HEK293 (cell line): ENCODE data around the gene CDH2.
A peak's percentile ranks its signal among the peaks of the same experiment; 100 is the strongest.

Experiments used
- CTCF ChIA-PET: fragments of 350-600 bp; formaldehyde crosslinking; extraction: SDS; loops from one replicate; lab custom pipeline; 2021; ENCODE audit warnings: antibody characterized with exemption; lab: Yijun Ruan, JAX
- POLR2A ChIA-PET: fragments of 300-600 bp; formaldehyde crosslinking; extraction: SDS; loops from one replicate; lab custom pipeline; 2020; ENCODE audit warnings: antibody characterized with exemption, inconsistent platforms; lab: Yijun Ruan, JAX
- H3K27ac ChIP-seq: fragments of 200-500 bp; sonication (Bioruptor generic); 2 replicates; pipeline ENCODE4 v1.5.1; 2014; ENCODE audit warnings: low read depth, low read length, control low read depth, inconsistent platforms; ENCODE audit errors: extremely low read depth
- H3K36me3 ChIP-seq, 2 experiments: fragments of 200-500 bp in 1 of 2; sonication (Bioruptor generic) in 1 of 2; 1 replicate in 1 of 2; 2 replicates in 1 of 2; pipeline ENCODE4 v1.5.1; 2014 to 2017; ENCODE audit warnings: inconsistent platforms in 2 of 2, low read length in 2 of 2; ENCODE audit not compliant: control insufficient read depth in 2 of 2, insufficient read depth in 1 of 2
- H3K4me1 ChIP-seq: fragments of 200-500 bp; sonication (Bioruptor generic); 2 replicates; pipeline ENCODE4 v1.5.1; 2014; ENCODE audit warnings: mild to moderate bottlenecking, low read length, inconsistent platforms; ENCODE audit not compliant: control insufficient read depth, insufficient read depth
- H3K4me3 ChIP-seq: 2 replicates; pipeline ENCODE4 v1.5.1; 2011; ENCODE audit warnings: low read depth, mild to moderate bottlenecking, control low read depth, low read length, moderate library complexity
- H3K9me3 ChIP-seq: fragments of 200-500 bp; sonication (Bioruptor generic); 2 replicates; pipeline ENCODE4 v1.5.1; 2014; ENCODE audit warnings: low read depth, low read length, inconsistent platforms; ENCODE audit not compliant: control insufficient read depth, insufficient read depth
- GFI1B ChIP-seq: fragments of 450-650 bp; formaldehyde crosslinking; IDR thresholded peaks from 2 replicates; pipeline ENCODE4 v1.5.1; 2016; ENCODE audit warnings: missing biosample characterization, missing genetic modification characterization
- IKZF3 ChIP-seq: fragments of 450-650 bp; IDR thresholded peaks from 2 replicates; pipeline ENCODE4 v1.5.0; 2018; ENCODE audit warnings: missing biosample characterization, mild to moderate bottlenecking, missing genetic modification characterization, moderate library complexity
- ZIC2 ChIP-seq: fragments of 450-650 bp; formaldehyde crosslinking; IDR thresholded peaks from 2 replicates; pipeline ENCODE4 v1.5.1; 2016; ENCODE audit warnings: missing biosample characterization, missing genetic modification characterization
- ZNF114 ChIP-seq: fragments of 450-650 bp; formaldehyde crosslinking; IDR thresholded peaks from 2 replicates; pipeline ENCODE4 v1.5.0; 2017; ENCODE audit warnings: missing biosample characterization, missing genetic modification characterization
- ZNF157 ChIP-seq: fragments of 450-650 bp; formaldehyde crosslinking; IDR thresholded peaks from 2 replicates; pipeline ENCODE4 v1.5.1; 2016; ENCODE audit warnings: missing biosample characterization, missing genetic modification characterization
- ZNF202 ChIP-seq: fragments of 450-650 bp; formaldehyde crosslinking; IDR thresholded peaks from 2 replicates; pipeline ENCODE4 v1.5.1; 2016; ENCODE audit warnings: missing biosample characterization, missing genetic modification characterization, borderline replicate concordance
- ZNF292 ChIP-seq: fragments of 450-650 bp; formaldehyde crosslinking; IDR thresholded peaks from 2 replicates; pipeline ENCODE4 v1.5.1; 2016; ENCODE audit warnings: low read depth, missing biosample characterization, missing genetic modification characterization, borderline replicate concordance
- ZNF324 ChIP-seq: fragments of 450-650 bp; formaldehyde crosslinking; IDR thresholded peaks from 2 replicates; pipeline ENCODE4 v1.5.1; 2016; ENCODE audit warnings: missing biosample characterization, missing genetic modification characterization
- ZNF341 ChIP-seq: fragments of 450-650 bp; formaldehyde crosslinking; IDR thresholded peaks from 2 replicates; pipeline ENCODE4; 2016; ENCODE audit warnings: low read depth, missing biosample characterization, missing genetic modification characterization
- ZNF610 ChIP-seq: fragments of 450-650 bp; formaldehyde crosslinking; IDR thresholded peaks from 2 replicates; pipeline ENCODE4 v1.5.1; 2016; ENCODE audit warnings: missing biosample characterization, missing genetic modification characterization, borderline replicate concordance
- ZNF664 ChIP-seq: fragments of 450-650 bp; formaldehyde crosslinking; IDR thresholded peaks from 2 replicates; pipeline ENCODE4 v1.5.1; 2016; ENCODE audit warnings: missing biosample characterization, missing genetic modification characterization
- ZNF76 ChIP-seq: fragments of 450-650 bp; formaldehyde crosslinking; IDR thresholded peaks from 2 replicates; pipeline ENCODE4; 2016; ENCODE audit warnings: low read depth, missing biosample characterization, missing genetic modification characterization, borderline replicate concordance
- ZNF837 ChIP-seq: fragments of 450-650 bp; formaldehyde crosslinking; IDR thresholded peaks from 2 replicates; pipeline ENCODE4 v1.5.1; 2016; ENCODE audit warnings: missing biosample characterization, missing genetic modification characterization
- TF ChIP-seq, protein P1 (sequence below): fragments of 450-650 bp; formaldehyde crosslinking; IDR thresholded peaks from 2 replicates; pipeline ENCODE4 v1.5.1; 2016; ENCODE audit warnings: missing biosample characterization, missing genetic modification characterization
- TF ChIP-seq, protein P2 (sequence below): fragments of 450-650 bp; formaldehyde crosslinking; IDR thresholded peaks from 2 replicates; pipeline ENCODE4 v1.5.1; 2016; ENCODE audit warnings: missing biosample characterization, missing genetic modification characterization, borderline replicate concordance
- TF ChIP-seq, protein P3 (sequence below): fragments of 450-650 bp; formaldehyde crosslinking; IDR thresholded peaks from 2 replicates; pipeline ENCODE4 v1.5.1; 2016; ENCODE audit warnings: missing biosample characterization, missing genetic modification characterization
- TF ChIP-seq, protein P4 (sequence below): fragments of 450-650 bp; formaldehyde crosslinking; IDR thresholded peaks from 2 replicates; pipeline ENCODE4 v1.5.1; 2017; ENCODE audit warnings: missing biosample characterization, missing genetic modification characterization
- TF ChIP-seq, protein P5 (sequence below): fragments of 450-650 bp; IDR thresholded peaks from 2 replicates; pipeline ENCODE4 v1.5.1; 2018; ENCODE audit warnings: missing biosample characterization, mild to moderate bottlenecking, missing genetic modification characterization
- TF ChIP-seq, protein P6 (sequence below): fragments of 450-650 bp; formaldehyde crosslinking; IDR thresholded peaks from 2 replicates; pipeline ENCODE4 v1.5.1; 2017; ENCODE audit warnings: missing biosample characterization, missing genetic modification characterization

CDH2 gene

DNA sequence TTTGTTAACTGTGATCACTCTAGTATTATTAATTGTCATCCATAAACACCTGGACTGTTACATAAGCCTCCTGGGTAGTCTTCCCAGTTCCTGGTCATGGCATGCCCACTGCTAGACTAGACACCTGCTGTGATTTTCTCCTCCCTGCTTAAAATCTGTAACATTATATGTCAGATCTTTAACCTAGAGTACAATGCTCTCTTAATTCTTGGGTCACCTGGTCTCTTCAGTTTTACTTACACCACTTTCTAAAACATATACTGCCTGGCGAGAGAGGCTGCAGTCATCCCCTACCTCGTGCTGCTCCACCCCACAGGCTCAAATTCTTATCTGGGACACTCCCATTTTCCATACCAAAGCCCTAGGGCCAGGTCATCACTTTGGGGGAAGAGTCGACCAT is 161.3 kb downstream of the CDH2 start (continued):
- TF ChIP-seq, protein P1, sequence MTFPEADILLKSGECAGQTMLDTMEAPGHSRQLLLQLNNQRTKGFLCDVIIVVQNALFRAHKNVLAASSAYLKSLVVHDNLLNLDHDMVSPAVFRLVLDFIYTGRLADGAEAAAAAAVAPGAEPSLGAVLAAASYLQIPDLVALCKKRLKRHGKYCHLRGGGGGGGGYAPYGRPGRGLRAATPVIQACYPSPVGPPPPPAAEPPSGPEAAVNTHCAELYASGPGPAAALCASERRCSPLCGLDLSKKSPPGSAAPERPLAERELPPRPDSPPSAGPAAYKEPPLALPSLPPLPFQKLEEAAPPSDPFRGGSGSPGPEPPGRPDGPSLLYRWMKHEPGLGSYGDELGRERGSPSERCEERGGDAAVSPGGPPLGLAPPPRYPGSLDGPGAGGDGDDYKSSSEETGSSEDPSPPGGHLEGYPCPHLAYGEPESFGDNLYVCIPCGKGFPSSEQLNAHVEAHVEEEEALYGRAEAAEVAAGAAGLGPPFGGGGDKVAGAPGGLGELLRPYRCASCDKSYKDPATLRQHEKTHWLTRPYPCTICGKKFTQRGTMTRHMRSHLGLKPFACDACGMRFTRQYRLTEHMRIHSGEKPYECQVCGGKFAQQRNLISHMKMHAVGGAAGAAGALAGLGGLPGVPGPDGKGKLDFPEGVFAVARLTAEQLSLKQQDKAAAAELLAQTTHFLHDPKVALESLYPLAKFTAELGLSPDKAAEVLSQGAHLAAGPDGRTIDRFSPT (tag by site-specific recombination) = no peak
- TF ChIP-seq GFI1B (tag by site-specific recombination) (no peak), ZNF664 (tag by site-specific recombination) (no peak), ZNF324 (tag by site-specific recombination) (no peak), ZNF202 (tag by site-specific recombination) (no peak), ZNF76 (tag by site-specific recombination) (no peak), ZNF292 (tag by site-specific recombination) (no peak), ZNF114 (tag by site-specific recombination) (no peak), ZNF610 (tag by site-specific recombination) (no peak), ZNF837 (tag by site-specific recombination) (no peak), ZNF341 (tag by site-specific recombination) (no peak), ZIC2 (tag by site-specific recombination) (peak; percentile 62), IKZF3 (tag by site-specific recombination) (peak; percentile 40; the same call in 1 of the 2 replicates), ZNF157 (tag by site-specific recombination) (no peak)
- TF ChIP-seq, protein P2, sequence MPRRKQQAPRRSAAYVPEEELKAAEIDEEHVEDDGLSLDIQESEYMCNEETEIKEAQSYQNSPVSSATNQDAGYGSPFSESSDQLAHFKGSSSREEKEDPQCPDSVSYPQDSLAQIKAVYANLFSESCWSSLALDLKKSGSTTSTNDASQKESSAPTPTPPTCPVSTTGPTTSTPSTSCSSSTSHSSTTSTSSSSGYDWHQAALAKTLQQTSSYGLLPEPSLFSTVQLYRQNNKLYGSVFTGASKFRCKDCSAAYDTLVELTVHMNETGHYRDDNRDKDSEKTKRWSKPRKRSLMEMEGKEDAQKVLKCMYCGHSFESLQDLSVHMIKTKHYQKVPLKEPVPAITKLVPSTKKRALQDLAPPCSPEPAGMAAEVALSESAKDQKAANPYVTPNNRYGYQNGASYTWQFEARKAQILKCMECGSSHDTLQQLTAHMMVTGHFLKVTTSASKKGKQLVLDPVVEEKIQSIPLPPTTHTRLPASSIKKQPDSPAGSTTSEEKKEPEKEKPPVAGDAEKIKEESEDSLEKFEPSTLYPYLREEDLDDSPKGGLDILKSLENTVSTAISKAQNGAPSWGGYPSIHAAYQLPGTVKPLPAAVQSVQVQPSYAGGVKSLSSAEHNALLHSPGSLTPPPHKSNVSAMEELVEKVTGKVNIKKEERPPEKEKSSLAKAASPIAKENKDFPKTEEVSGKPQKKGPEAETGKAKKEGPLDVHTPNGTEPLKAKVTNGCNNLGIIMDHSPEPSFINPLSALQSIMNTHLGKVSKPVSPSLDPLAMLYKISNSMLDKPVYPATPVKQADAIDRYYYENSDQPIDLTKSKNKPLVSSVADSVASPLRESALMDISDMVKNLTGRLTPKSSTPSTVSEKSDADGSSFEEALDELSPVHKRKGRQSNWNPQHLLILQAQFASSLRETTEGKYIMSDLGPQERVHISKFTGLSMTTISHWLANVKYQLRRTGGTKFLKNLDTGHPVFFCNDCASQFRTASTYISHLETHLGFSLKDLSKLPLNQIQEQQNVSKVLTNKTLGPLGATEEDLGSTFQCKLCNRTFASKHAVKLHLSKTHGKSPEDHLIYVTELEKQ (tag by site-specific recombination) = no peak
- TF ChIP-seq, protein P3, sequence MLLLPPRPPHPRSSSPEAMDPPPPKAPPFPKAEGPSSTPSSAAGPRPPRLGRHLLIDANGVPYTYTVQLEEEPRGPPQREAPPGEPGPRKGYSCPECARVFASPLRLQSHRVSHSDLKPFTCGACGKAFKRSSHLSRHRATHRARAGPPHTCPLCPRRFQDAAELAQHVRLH = no peak

DNA sequence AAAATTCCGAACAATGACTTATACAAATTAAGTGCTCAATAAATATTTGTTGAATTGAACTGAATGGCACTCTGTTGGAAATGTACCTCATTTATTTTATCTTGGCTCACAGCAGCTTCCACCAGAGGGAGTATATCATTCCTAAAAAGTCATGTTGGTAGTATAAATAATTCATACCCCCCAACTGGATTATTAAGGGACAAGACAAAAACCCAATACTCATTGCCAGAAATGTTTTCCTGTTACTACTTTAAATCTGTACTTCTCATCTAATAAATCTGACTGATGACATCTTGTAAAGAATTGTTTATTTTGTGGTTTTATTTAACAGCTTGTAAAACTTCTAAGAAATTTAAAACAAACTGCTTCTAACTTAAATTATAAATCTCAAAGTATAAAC is 163.9 kb downstream of the CDH2 start:
- Histone ChIP-seq H3K9me3 (no peaks in the 10 kb centered on the region), H3K36me3 (peaks cover 4 to 14% of the 10 kb centered on the region in 2 experiments; a peak in 2 of 3 replicates), H3K4me1 (peaks cover 15% of the 10 kb centered on the region), H3K4me3 (no peak overlapping the region), H3K27ac (no peak overlapping the region)
- ChIA-PET POLR2A (no interaction called here), CTCF (interaction anchor here (1.1 to 1.4 kb wide), 2 partner anchors 110 to 408 kb away, joined by 3 read pairs; no protein-coding TSS in a partner anchor)
- TF ChIP-seq, protein P4, sequence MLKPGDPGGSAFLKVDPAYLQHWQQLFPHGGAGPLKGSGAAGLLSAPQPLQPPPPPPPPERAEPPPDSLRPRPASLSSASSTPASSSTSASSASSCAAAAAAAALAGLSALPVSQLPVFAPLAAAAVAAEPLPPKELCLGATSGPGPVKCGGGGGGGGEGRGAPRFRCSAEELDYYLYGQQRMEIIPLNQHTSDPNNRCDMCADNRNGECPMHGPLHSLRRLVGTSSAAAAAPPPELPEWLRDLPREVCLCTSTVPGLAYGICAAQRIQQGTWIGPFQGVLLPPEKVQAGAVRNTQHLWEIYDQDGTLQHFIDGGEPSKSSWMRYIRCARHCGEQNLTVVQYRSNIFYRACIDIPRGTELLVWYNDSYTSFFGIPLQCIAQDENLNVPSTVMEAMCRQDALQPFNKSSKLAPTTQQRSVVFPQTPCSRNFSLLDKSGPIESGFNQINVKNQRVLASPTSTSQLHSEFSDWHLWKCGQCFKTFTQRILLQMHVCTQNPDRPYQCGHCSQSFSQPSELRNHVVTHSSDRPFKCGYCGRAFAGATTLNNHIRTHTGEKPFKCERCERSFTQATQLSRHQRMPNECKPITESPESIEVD = peak; percentile 54; the same call in 1 of the 2 replicates
- TF ChIP-seq, protein P5, sequence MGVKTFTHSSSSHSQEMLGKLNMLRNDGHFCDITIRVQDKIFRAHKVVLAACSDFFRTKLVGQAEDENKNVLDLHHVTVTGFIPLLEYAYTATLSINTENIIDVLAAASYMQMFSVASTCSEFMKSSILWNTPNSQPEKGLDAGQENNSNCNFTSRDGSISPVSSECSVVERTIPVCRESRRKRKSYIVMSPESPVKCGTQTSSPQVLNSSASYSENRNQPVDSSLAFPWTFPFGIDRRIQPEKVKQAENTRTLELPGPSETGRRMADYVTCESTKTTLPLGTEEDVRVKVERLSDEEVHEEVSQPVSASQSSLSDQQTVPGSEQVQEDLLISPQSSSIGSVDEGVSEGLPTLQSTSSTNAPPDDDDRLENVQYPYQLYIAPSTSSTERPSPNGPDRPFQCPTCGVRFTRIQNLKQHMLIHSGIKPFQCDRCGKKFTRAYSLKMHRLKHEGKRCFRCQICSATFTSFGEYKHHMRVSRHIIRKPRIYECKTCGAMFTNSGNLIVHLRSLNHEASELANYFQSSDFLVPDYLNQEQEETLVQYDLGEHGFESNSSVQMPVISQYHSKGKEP (tag by site-specific recombination) = no peak
- peak; percentile 38; the same call in 1 of the 2 replicates for TF ChIP-seq ZNF664 (tag by site-specific recombination)
- TF ChIP-seq, protein P6, sequence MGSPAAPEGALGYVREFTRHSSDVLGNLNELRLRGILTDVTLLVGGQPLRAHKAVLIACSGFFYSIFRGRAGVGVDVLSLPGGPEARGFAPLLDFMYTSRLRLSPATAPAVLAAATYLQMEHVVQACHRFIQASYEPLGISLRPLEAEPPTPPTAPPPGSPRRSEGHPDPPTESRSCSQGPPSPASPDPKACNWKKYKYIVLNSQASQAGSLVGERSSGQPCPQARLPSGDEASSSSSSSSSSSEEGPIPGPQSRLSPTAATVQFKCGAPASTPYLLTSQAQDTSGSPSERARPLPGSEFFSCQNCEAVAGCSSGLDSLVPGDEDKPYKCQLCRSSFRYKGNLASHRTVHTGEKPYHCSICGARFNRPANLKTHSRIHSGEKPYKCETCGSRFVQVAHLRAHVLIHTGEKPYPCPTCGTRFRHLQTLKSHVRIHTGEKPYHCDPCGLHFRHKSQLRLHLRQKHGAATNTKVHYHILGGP (tag by site-specific recombination) = peak; percentile 92
